ENCODE data around the gene FRMD5. TPM values are rescaled to one million over a fixed set of nuclear protein-coding genes. Genes with fewer than 3 reads are reported as not detected.

The FRMD5 gene
- total RNA-seq, 1 donor from 2014 or later: not detected

- TF ChIP-seq CTCF (IDR thresholded peaks at IDR 0.05): no peak
- Histone ChIP-seq H3K27ac (no peak overlapping the region), H3K9me3 (no peaks in the 10 kb centered on the region), H3K36me3 (no peaks in the 10 kb centered on the region), H3K27me3 (no peaks in the 10 kb centered on the region), H3K4me3 (no peak overlapping the region), H3K4me1 (no peaks in the 10 kb centered on the region)
- intact Hi-C loops (cut with DNase I): no loop called here
- DNase-seq (ENCODE audit: low spot score in 2 of 2): no peak
These were observed 58.0 kb downstream of the FRMD5 start for GRCh38 chr15:44136991-44137477.

GRCh38 chr15:44132057-44132456, 63.0 kb downstream of the FRMD5 start:
- H3K9me3 ChIP-seq: no peaks in the 10 kb centered on the region
- H3K36me3 ChIP-seq: no peaks in the 10 kb centered on the region
- no peak overlapping the region for H3K27ac ChIP-seq
- H3K4me3 ChIP-seq: no peak overlapping the region
- H3K4me1 ChIP-seq: no peaks in the 10 kb centered on the region
- TF ChIP-seq CTCF (IDR thresholded peaks at IDR 0.05): no peak
- intact Hi-C loops (cut with DNase I): no loop called here
- no peak for DNase-seq (ENCODE audit: low spot score in 2 of 2)
- no peaks in the 10 kb centered on the region for H3K27me3 ChIP-seq

GRCh38 chr15:44130778-44131177, 64.3 kb downstream of the FRMD5 start:
- no peaks in the 10 kb centered on the region for H3K4me1 ChIP-seq
- no peak overlapping the region for H3K27ac ChIP-seq
- H3K4me3 ChIP-seq: no peak overlapping the region
- TF ChIP-seq CTCF (IDR thresholded peaks at IDR 0.05): peak in 1 of 3 experiments; percentile 17
- intact Hi-C loops (cut with DNase I): no loop called here
- H3K27me3 ChIP-seq: no peaks in the 10 kb centered on the region
- no peaks in the 10 kb centered on the region for H3K9me3 ChIP-seq
- no peaks in the 10 kb centered on the region for H3K36me3 ChIP-seq
- no peak for DNase-seq (ENCODE audit: low spot score in 2 of 2)

DNA sequence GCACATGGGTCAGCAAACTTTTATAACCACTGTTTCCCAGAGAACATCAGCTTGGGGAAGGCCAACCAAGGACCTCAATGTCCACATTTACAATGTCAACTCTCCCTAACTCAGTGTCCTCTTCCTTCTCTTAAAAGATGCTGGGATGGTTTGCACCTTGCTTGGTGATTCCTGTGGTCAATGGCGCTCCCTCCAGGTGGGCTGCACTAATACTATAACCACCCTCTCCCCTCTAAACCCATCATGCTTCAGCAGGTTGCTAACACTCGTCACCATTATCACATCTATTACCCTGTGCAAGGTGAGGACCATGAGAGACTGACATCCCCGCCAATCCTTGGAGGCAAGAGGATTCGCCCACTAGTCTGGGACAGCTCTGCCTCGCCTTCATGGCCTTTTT, 65.2 kb downstream of the FRMD5 start:
- H3K4me3 ChIP-seq: no peak overlapping the region
- H3K9me3 ChIP-seq: no peaks in the 10 kb centered on the region
- no peak overlapping the region for H3K27ac ChIP-seq
- no peaks in the 10 kb centered on the region for H3K27me3 ChIP-seq
- H3K4me1 ChIP-seq: no peaks in the 10 kb centered on the region
- intact Hi-C loops (cut with DNase I): loop anchor here (10.0 kb wide), 1 partner anchor 95 kb away; no protein-coding TSS in a partner anchor
- no peak for TF ChIP-seq CTCF (IDR thresholded peaks at IDR 0.05)
- DNase-seq (ENCODE audit: low spot score in 2 of 2): no peak
- no peaks in the 10 kb centered on the region for H3K36me3 ChIP-seq

DNA sequence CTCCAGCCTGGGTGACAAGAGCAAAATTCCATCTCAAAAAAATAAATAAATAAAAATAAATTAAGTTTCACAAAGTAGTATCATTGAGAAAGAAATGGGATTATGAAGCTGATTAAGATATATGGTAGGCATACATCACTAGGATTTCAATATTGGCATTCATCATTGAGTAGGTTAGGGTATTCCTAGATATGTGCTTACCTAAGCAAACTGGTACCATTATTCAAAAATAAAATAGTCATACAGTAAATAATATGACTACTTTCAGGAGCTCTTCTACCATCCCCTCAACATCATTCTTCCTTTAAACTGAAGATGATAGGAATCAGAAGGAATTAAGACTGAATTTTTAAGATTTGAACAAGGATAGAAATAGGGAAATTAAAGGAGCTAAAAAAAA, 66.6 kb downstream of the FRMD5 start:
- no peak for TF ChIP-seq CTCF (IDR thresholded peaks at IDR 0.05)
- Histone ChIP-seq H3K9me3 (no peaks in the 10 kb centered on the region), H3K27me3 (no peaks in the 10 kb centered on the region), H3K4me1 (no peaks in the 10 kb centered on the region), H3K27ac (no peak overlapping the region), H3K4me3 (no peak overlapping the region), H3K36me3 (no peaks in the 10 kb centered on the region)
- intact Hi-C loops (cut with DNase I): loop anchor here (10.0 kb wide), 1 partner anchor 96 kb away; no protein-coding TSS in a partner anchor
- DNase-seq (ENCODE audit: low spot score in 2 of 2): no peak

DNA sequence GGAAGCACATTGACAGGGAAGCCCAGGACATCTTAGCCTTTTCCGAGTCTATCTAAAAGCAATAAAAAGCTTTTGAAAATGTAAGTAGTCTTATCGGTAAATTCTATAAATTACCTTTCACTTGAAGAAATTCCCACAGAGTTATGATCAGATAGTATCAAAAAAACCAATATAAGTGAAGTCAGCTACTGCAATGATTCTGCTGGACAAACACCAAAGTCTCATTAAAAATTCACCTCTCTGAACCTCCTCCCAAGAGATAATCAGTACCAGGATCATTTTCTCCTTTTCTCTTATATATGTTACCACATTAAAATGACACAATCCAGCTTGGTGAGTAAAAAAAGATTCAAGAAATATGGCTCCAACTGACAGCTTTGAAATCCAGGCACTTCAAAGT, 69.2 kb downstream of the FRMD5 start:
- TF ChIP-seq CTCF (IDR thresholded peaks at IDR 0.05): no peak
- Histone ChIP-seq H3K36me3 (no peaks in the 10 kb centered on the region), H3K27me3 (no peaks in the 10 kb centered on the region), H3K27ac (no peak overlapping the region), H3K4me3 (no peak overlapping the region), H3K9me3 (no peaks in the 10 kb centered on the region), H3K4me1 (no peaks in the 10 kb centered on the region)
- intact Hi-C loops (cut with DNase I): loop anchor here (10.0 kb wide), 1 partner anchor 99 kb away; no protein-coding TSS in a partner anchor
- DNase-seq (ENCODE audit: low spot score in 2 of 2): no peak

All from ascending aorta (tissue), 2 donors.